Subcutaneous adipose tissue (tissue), 4 donors: Measurements from ENCODE around the gene TMEM98. TPM values are rescaled to one million over a fixed set of nuclear protein-coding genes. Genes with fewer than 3 reads are reported as not detected.

Source experiments
- CTCF ChIP-seq: fragments of 450-650 bp; IDR thresholded peaks from one replicate; pipeline ENCODE4 v1.5.1; 2016; ENCODE audit warnings: low read depth, mild to moderate bottlenecking, control low read depth, antibody characterized with exemption, moderate library complexity
- total RNA-seq, 4 donors: library from RNA; depleted of rRNA; stranded (reverse); fragments of >200 nt; gene quantifications; one replicate each; pipeline ENCODE4 v1.1.0, GENCODE V29; 2016

Gene TMEM98
- total RNA-seq, 4 donors from 2014 or later, result 9.5 to 57.3 (median 32.3) TPM

GRCh38 chr17:32976605-32977004 is 48.7 kb downstream of the TMEM98 start:
- TF ChIP-seq CTCF, result no peak

GRCh38 chr17:32980230-32980629 is 52.3 kb downstream of the TMEM98 start:
- no peak for TF ChIP-seq CTCF

- no peak for TF ChIP-seq CTCF
Observed at GRCh38 chr17:32985050-32985756, 57.2 kb downstream of the TMEM98 start.

GRCh38 chr17:32988481-32989101 is 60.6 kb downstream of the TMEM98 start:
- no peak for TF ChIP-seq CTCF

- no peak for TF ChIP-seq CTCF
Observed at GRCh38 chr17:32992321-32993033, 64.5 kb downstream of the TMEM98 start.

GRCh38 chr17:32993977-32994376 is 66.0 kb downstream of the TMEM98 start:
- TF ChIP-seq CTCF, result no peak

Other genes starting within 250 kb of the TMEM98 start
- gene MYO1D, start 51.0 kb upstream of the TMEM98 start, total RNA-seq, result 100 to 1,000 TPM in 2 of 4 donors, 10 to 100 TPM in 2; 46.3 to 139 (median 80.0) TPM
- gene SPACA3, start 63.7 kb downstream of the TMEM98 start, total RNA-seq, result not detected